ENCODE results near the gene SPRYD4. TPM values are rescaled to one million over a fixed set of nuclear protein-coding genes. Genes with fewer than 3 reads are reported as not detected.

The SPRYD4 gene
- 1 to 10 TPM; 2.8 to 4.6 (median 4.3) TPM for total RNA-seq

GRCh38 chr12:56468216-56469006 is at the start of gene SPRYD4:
Gene SPRYD4 (plus strand): TSS chr12:56468578. CDS start chr12:56468592, 14 bp downstream.
- Histone ChIP-seq H3K27ac (peak within 1 kb of the TSS; percentile 82 to 96 (median 90)), H3K4me3 (replicated peaks in 1 of 3) (peak within 1 kb of the TSS; percentile 67 to 96 (median 76)), H3K9me3 (no peaks in the 10 kb centered on the region), H3K27me3 (no peaks in the 10 kb centered on the region), H3K36me3 (no peaks in the 10 kb centered on the region), H3K4me1 (peaks cover 8 to 19% of the 10 kb centered on the region in 2 donors)
- TF ChIP-seq CTCF (IDR thresholded peaks at IDR 0.05) (peak in 3 of 6 experiments; percentile 12 to 36 (median 23)), POLR2A (IDR thresholded peaks at IDR 0.05) (peak; percentile 28 to 90)
- DNase-seq = peak; percentile 92 to 93
- WGBS, 2 donors = 0 to 1% methylated on average over 38 to 43 of the region's 43 CpGs
- intact Hi-C loops (cut with DNase I) = loop anchor here (10.0 kb wide), 4 partner anchors 134 to 344 kb away; partner anchors contain the start of genes ESYT1, IL23A and PAN2

GRCh38 chr12:56420411-56420810 is 48.0 kb upstream of the SPRYD4 start:
- no peaks in the 10 kb centered on the region for H3K9me3 ChIP-seq
- no peak overlapping the region for H3K4me3 ChIP-seq (replicated peaks in 1 of 3)
- no peaks in the 10 kb centered on the region for H3K4me1 ChIP-seq
- no peaks in the 10 kb centered on the region for H3K27me3 ChIP-seq
- no peak overlapping the region for H3K27ac ChIP-seq
- no peak for TF ChIP-seq CTCF (IDR thresholded peaks at IDR 0.05)
- TF ChIP-seq POLR2A (IDR thresholded peaks at IDR 0.05) = no peak
- WGBS, 2 donors = 86 to 90% methylated on average over 6 of the region's 6 CpGs
- no peaks in the 10 kb centered on the region for H3K36me3 ChIP-seq
- intact Hi-C loops (cut with DNase I) = no loop called here
- DNase-seq = no peak

- intact Hi-C loops (cut with DNase I) = no loop called here
- no peak overlapping the region for H3K27ac ChIP-seq
- 77 to 83% methylated on average over 1 of the region's 1 CpG for WGBS, 2 donors
- no peak overlapping the region for H3K4me3 ChIP-seq (replicated peaks in 1 of 3)
- H3K4me1 ChIP-seq = no peaks in the 10 kb centered on the region
- H3K9me3 ChIP-seq = no peaks in the 10 kb centered on the region
- no peaks in the 10 kb centered on the region for H3K27me3 ChIP-seq
- H3K36me3 ChIP-seq = no peaks in the 10 kb centered on the region
- TF ChIP-seq CTCF (IDR thresholded peaks at IDR 0.05) (no peak), POLR2A (IDR thresholded peaks at IDR 0.05) (no peak)
- DNase-seq = no peak
Observed at GRCh38 chr12:56425193-56425592, 43.2 kb upstream of the SPRYD4 start.

- no peak overlapping the region for H3K4me3 ChIP-seq (replicated peaks in 1 of 3)
- 63 to 65% methylated on average over 3 of the region's 3 CpGs for WGBS, 2 donors
- H3K27me3 ChIP-seq = no peaks in the 10 kb centered on the region
- no peak for TF ChIP-seq POLR2A (IDR thresholded peaks at IDR 0.05)
- TF ChIP-seq CTCF (IDR thresholded peaks at IDR 0.05) = no peak
- H3K36me3 ChIP-seq = no peaks in the 10 kb centered on the region
- intact Hi-C loops (cut with DNase I) = no loop called here
- no peak for DNase-seq
- H3K27ac ChIP-seq = no peak overlapping the region
- H3K4me1 ChIP-seq = no peaks in the 10 kb centered on the region
- H3K9me3 ChIP-seq = no peaks in the 10 kb centered on the region
Observed at GRCh38 chr12:56425940-56426438, 42.4 kb upstream of the SPRYD4 start.

- WGBS, 2 donors = 96 to 98% methylated on average over 11 of the region's 11 CpGs
- Histone ChIP-seq H3K4me3 (replicated peaks in 1 of 3) (no peak overlapping the region), H3K27ac (no peak overlapping the region), H3K36me3 (no peaks in the 10 kb centered on the region), H3K27me3 (no peaks in the 10 kb centered on the region), H3K9me3 (no peaks in the 10 kb centered on the region), H3K4me1 (no peaks in the 10 kb centered on the region)
- DNase-seq = no peak
- TF ChIP-seq POLR2A (IDR thresholded peaks at IDR 0.05) (no peak), CTCF (IDR thresholded peaks at IDR 0.05) (no peak)
- intact Hi-C loops (cut with DNase I) = no loop called here
Observed at GRCh38 chr12:56431288-56431687, 37.1 kb upstream of the SPRYD4 start.

Data from thyroid gland (tissue), 4 donors.